ENCODE measurements around the gene TLN1. TPM values are rescaled to one million over a fixed set of nuclear protein-coding genes. Genes with fewer than 3 reads are reported as not detected.

TLN1 gene
- total and polyA plus RNA-seq, 2 of the 4 experiments (the other 2 are of a cell fraction), result 228 to 346 TPM

DNA sequence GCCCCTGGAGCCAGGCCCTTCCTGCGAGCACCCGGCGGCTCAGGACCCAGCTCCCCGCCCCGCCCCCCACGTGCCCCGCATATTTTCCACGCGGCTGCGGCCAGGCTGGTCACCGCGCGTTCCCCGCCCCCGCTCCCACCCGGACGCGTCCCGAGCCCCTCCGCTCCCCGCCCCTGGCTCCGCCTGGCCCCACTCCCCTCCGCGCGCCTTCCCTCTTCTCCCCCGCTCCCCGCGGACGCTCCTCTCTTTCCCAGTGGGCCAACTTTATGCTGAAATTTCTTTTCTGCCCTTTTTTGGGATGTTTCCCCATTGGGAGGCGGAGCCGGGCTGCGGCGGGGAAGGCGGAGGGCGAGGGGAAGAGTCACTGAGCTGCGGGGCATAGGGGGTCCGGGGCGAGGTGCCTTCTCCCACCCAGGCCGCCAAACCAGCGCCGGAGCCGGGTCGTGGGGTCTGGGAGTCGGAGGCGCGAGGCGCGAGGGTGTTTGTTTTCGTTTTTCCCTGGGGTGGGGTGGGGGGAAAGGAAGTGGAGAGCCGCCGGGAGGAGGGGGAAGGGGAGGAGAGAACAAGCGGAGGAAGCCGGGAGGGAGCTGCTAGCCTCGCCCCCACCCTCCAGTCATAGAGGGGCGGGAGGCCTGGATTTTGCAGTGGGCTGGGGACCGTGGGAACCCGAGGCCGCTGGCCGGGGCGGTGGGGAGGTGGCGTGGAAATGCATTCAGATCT lies 41.2 kb downstream of the TLN1 start:
- POLR2A ChIA-PET (ENCODE audit: unreplicated experiment), result interaction anchor here (0.6 to 2.6 kb wide), 10 partner anchors 8 to 202 kb away, joined by 3 to 25 read pairs (median 4); partner anchors contain the start of genes CREB3 and TLN1
- H3K56ac ChIP-seq (ENCODE audit: extremely low read depth, insufficient read depth, low read length), result peak overlapping the region; percentile 82
- H2AK9ac ChIP-seq (replicated peaks; ENCODE audit: low read depth, low read length, poor library complexity), result peak overlapping the region; percentile 77
- H3K27ac ChIP-seq (ENCODE audit: insufficient read depth, low read length), result peak overlapping the region; percentile 98
- H2BK120ac ChIP-seq (ENCODE audit: low read depth, low read length), result peak overlapping the region; percentile 86
- peaks cover 26% of the 10 kb centered on the region for H3K36me3 ChIP-seq (ENCODE audit: control insufficient read depth, insufficient read depth, low read length)
- H3K4me2 ChIP-seq (ENCODE audit: low read depth, low read length), result peak overlapping the region; percentile 83
- H3K27me3 ChIP-seq (ENCODE audit: control insufficient read depth, insufficient read depth, low read length), result no peaks in the 10 kb centered on the region
- H3K9ac ChIP-seq (ENCODE audit: low read depth, low read length), result peak overlapping the region; percentile 95
- peak overlapping the region; percentile 85 for H2AFZ ChIP-seq (replicated peaks; ENCODE audit: low read length, poor library complexity)
- peaks cover 14% of the 10 kb centered on the region; the same call in 1 of the 2 replicates for H3K9me1 ChIP-seq (ENCODE audit: insufficient read depth, low read length)
- H2BK15ac ChIP-seq (ENCODE audit: low read depth, low read length), result peak overlapping the region; percentile 95; the same call in 2 of the 3 replicates
- in situ Hi-C loops (cut with MboI; ENCODE audit: low sequenced_read_pairs) (no loop called here), intact Hi-C loops (cut with micrococcal nuclease) (loop anchor here (2.0 to 5.0 kb wide), 2 partner anchors 33 to 38 kb away; partner anchors contain the start of genes CCDC107 and RMRP), dilution Hi-C loops (cut with HindIII; ENCODE audit: low sequenced_read_pairs, unreplicated experiment) (no loop called here)
- H4K91ac ChIP-seq (ENCODE audit: insufficient read depth, low read depth, low read length), result peak overlapping the region; percentile 99
- H4K20me1 ChIP-seq (ENCODE audit: insufficient read depth, low read length), result peaks cover 40% of the 10 kb centered on the region
- peak overlapping the region; percentile 91 for H3K14ac ChIP-seq (replicated peaks; ENCODE audit: low read depth, low read length)
- H3K4ac ChIP-seq (ENCODE audit: low read depth, low read length), result peak overlapping the region; percentile 99
- H3K9me3 ChIP-seq (ENCODE audit: control insufficient read depth, insufficient read depth, low read length), result no peaks in the 10 kb centered on the region
- WGBS, 2 experiments (ENCODE audit: extremely low coverage in 2 of 2, insufficient read length in 1 of 2), result 0% methylated on average over 4 of the region's 61 CpGs; no CpG with 5 or more reads in 1 of the 2 experiments
- ATAC-seq (ENCODE audit: low read depth), result peak; percentile 55
- CTCF ChIA-PET, result interaction anchor here (0.7 to 1.2 kb wide), 3 partner anchors 10 to 37 kb away, joined by 3 to 4 read pairs (median 4); no protein-coding TSS in a partner anchor
- no TSS peak for BruUV-seq (replicated peaks)
- H4K5ac ChIP-seq (ENCODE audit: low read depth, low read length), result peak overlapping the region; percentile 86
- H2AK5ac ChIP-seq (ENCODE audit: low read depth, low read length), result peak overlapping the region; percentile 97
- H4K8ac ChIP-seq (ENCODE audit: low read depth in 2 of 2, low read length in 2 of 2), result peak overlapping the region; percentile 93 to 98
- peak; percentile 75 for DNase-seq
- H3K4me1 ChIP-seq (ENCODE audit: control insufficient read depth, insufficient read depth, low read length), result peaks cover 20% of the 10 kb centered on the region
- H2BK20ac ChIP-seq (ENCODE audit: low read depth, low read length), result peak overlapping the region; percentile 30; the same call in 1 of the 2 replicates
- H3K4me3 ChIP-seq (ENCODE audit: insufficient read depth, low read depth, low read length), result peak overlapping the region; percentile 83
- peak overlapping the region; percentile 80 for H3K18ac ChIP-seq (ENCODE audit: low read depth, low read length)
- peak overlapping the region; percentile 98 for H2BK5ac ChIP-seq (ENCODE audit: low read depth, low read length, poor library complexity, severe bottlenecking)
- peaks cover 0 to 53% of the 10 kb centered on the region in 2 experiments; a peak in 3 of 4 replicates for H3K79me1 ChIP-seq (ENCODE audit: low read depth in 1 of 2, low read length in 2 of 2)
- H3K23ac ChIP-seq (ENCODE audit: low read depth, low read length), result peak overlapping the region; percentile 84
- TF ChIP-seq RCOR1 (IDR thresholded peaks at IDR 0.05; ENCODE audit: insufficient replicate concordance, low read length), result no peak
- no peak for TF ChIP-seq MAFK (IDR thresholded peaks at IDR 0.05; ENCODE audit: low read depth, low read length)
- TF ChIP-seq MXI1 (IDR thresholded peaks at IDR 0.05; ENCODE audit: borderline replicate concordance, low read depth, low read length), result no peak
- TF ChIP-seq RFX5 (IDR thresholded peaks at IDR 0.05; ENCODE audit: low read depth, low read length), result no peak
- TF ChIP-seq, protein P1, sequence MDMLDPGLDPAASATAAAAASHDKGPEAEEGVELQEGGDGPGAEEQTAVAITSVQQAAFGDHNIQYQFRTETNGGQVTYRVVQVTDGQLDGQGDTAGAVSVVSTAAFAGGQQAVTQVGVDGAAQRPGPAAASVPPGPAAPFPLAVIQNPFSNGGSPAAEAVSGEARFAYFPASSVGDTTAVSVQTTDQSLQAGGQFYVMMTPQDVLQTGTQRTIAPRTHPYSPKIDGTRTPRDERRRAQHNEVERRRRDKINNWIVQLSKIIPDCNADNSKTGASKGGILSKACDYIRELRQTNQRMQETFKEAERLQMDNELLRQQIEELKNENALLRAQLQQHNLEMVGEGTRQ (IDR thresholded peaks at IDR 0.05; ENCODE audit: low read depth, low read length), result peak; percentile 40; the same call in 1 of the 2 replicates
- no peak for TF ChIP-seq NFE2L2 (IDR thresholded peaks at IDR 0.05; ENCODE audit: low read depth, low read length)
- no peak for TF ChIP-seq ELK1 (IDR thresholded peaks at IDR 0.05; ENCODE audit: borderline replicate concordance, low read depth, low read length)
- TF ChIP-seq SMC3 (IDR thresholded peaks at IDR 0.05; ENCODE audit: low read depth, low read length), result no peak
- TF ChIP-seq CTCF (conservative IDR thresholded peaks at IDR 0.05; ENCODE audit: low read depth, low read length), result no peak
- no peak for TF ChIP-seq FOS (IDR thresholded peaks at IDR 0.05; ENCODE audit: low read depth, low read length)
- peak; percentile 83; the same call in 1 of the 2 replicates for TF ChIP-seq MAZ (IDR thresholded peaks at IDR 0.05; ENCODE audit: borderline replicate concordance, low read depth, low read length)
- TF ChIP-seq RAD21 (IDR thresholded peaks at IDR 0.05; ENCODE audit: low read length), result no peak
- TF ChIP-seq BHLHE40 (IDR thresholded peaks at IDR 0.05; ENCODE audit: low read depth, low read length), result no peak
